Measurements from ENCODE around the gene FREY1. TPM values are rescaled to one million over a fixed set of nuclear protein-coding genes. Genes with fewer than 3 reads are reported as not detected.

Gene FREY1
- total RNA-seq, 1 donor from 2014 or later = not detected

GRCh38 chr11:45917286-45917622 is 10.2 kb upstream of the FREY1 start:
- Histone ChIP-seq H3K4me3 (peak overlapping the region; percentile 79), H3K36me3 (no peaks in the 10 kb centered on the region), H3K4me2 (peak overlapping the region; percentile 96), H3K27ac (peak overlapping the region; percentile 58), H3K27me3 (no peaks in the 10 kb centered on the region), H2AFZ (replicated peaks) (no peak overlapping the region), H3K79me2 (ENCODE audit: low read depth) (peaks cover 19% of the 10 kb centered on the region), H3K9me3 (ENCODE audit: low read depth) (no peaks in the 10 kb centered on the region), H4K20me1 (ENCODE audit: low read depth) (peaks cover 18% of the 10 kb centered on the region), H3K9ac (peak overlapping the region; percentile 30), H3K4me1 (peaks cover 37% of the 10 kb centered on the region), H3F3A (ENCODE audit: low read depth) (peaks cover 48% of the 10 kb centered on the region)
- Mint-ChIP-seq H3K9me3 (no peaks in the 10 kb centered on the region), H3K27ac (no peak overlapping the region), H3K4me1 (peaks cover 38% of the 10 kb centered on the region), H3K27me3 (ENCODE audit: insufficient read depth, low read depth) (peaks cover 19% of the 10 kb centered on the region), H3K36me3 (no peaks in the 10 kb centered on the region), H3K4me3 (peak overlapping the region; percentile 97)
- no peak for TF ChIP-seq CTCF (IDR thresholded peaks at IDR 0.05)
- TF ChIP-seq EZH2phosphoT487 (IDR thresholded peaks at IDR 0.05) = no peak
- no peak for TF ChIP-seq EZH2 (IDR thresholded peaks at IDR 0.05)
- no peak for DNase-seq (ENCODE audit: low spot score)

GRCh38 chr11:45915446-45915845 is 8.4 kb upstream of the FREY1 start:
- Mint-ChIP-seq H3K4me1 (peaks cover 25% of the 10 kb centered on the region), H3K4me3 (peak overlapping the region; percentile 70), H3K9me3 (no peaks in the 10 kb centered on the region), H3K27me3 (ENCODE audit: insufficient read depth, low read depth) (peaks cover 12% of the 10 kb centered on the region), H3K36me3 (peaks cover 2% of the 10 kb centered on the region), H3K27ac (no peak overlapping the region)
- Histone ChIP-seq H4K20me1 (ENCODE audit: low read depth) (peaks cover 18% of the 10 kb centered on the region), H3K4me3 (no peak overlapping the region), H3K36me3 (no peaks in the 10 kb centered on the region), H3K9ac (no peak overlapping the region), H3K27ac (no peak overlapping the region), H3K4me2 (no peak overlapping the region), H3K79me2 (ENCODE audit: low read depth) (peaks cover 19% of the 10 kb centered on the region), H3K27me3 (no peaks in the 10 kb centered on the region), H3F3A (ENCODE audit: low read depth) (peaks cover 30% of the 10 kb centered on the region), H3K9me3 (ENCODE audit: low read depth) (no peaks in the 10 kb centered on the region), H3K4me1 (peaks cover 23% of the 10 kb centered on the region), H2AFZ (replicated peaks) (no peak overlapping the region)
- TF ChIP-seq CTCF (IDR thresholded peaks at IDR 0.05) (no peak), EZH2 (IDR thresholded peaks at IDR 0.05) (no peak), EZH2phosphoT487 (IDR thresholded peaks at IDR 0.05) (no peak)
- DNase-seq (ENCODE audit: low spot score) = no peak

GRCh38 chr11:45913942-45914635 is 7.0 kb upstream of the FREY1 start:
- peaks cover 19% of the 10 kb centered on the region for H3K79me2 ChIP-seq (ENCODE audit: low read depth)
- TF ChIP-seq EZH2phosphoT487 (IDR thresholded peaks at IDR 0.05) = no peak
- TF ChIP-seq EZH2 (IDR thresholded peaks at IDR 0.05) = no peak
- TF ChIP-seq CTCF (IDR thresholded peaks at IDR 0.05) = no peak
- H3K36me3 ChIP-seq = no peaks in the 10 kb centered on the region
- Mint-ChIP-seq H3K4me3 (no peak overlapping the region), H3K4me1 (peaks cover 14% of the 10 kb centered on the region), H3K27ac (no peak overlapping the region), H3K27me3 (ENCODE audit: insufficient read depth, low read depth) (peaks cover 2% of the 10 kb centered on the region), H3K36me3 (peaks cover 2% of the 10 kb centered on the region), H3K9me3 (no peaks in the 10 kb centered on the region)
- DNase-seq (ENCODE audit: low spot score) = no peak
- H3K9ac ChIP-seq = no peak overlapping the region
- H3K4me3 ChIP-seq = no peak overlapping the region
- no peak overlapping the region for H3K27ac ChIP-seq
- H3K9me3 ChIP-seq (ENCODE audit: low read depth) = no peaks in the 10 kb centered on the region
- peaks cover 18% of the 10 kb centered on the region for H4K20me1 ChIP-seq (ENCODE audit: low read depth)
- H2AFZ ChIP-seq (replicated peaks) = no peak overlapping the region
- peaks cover 16% of the 10 kb centered on the region for H3F3A ChIP-seq (ENCODE audit: low read depth)
- H3K4me1 ChIP-seq = peaks cover 9% of the 10 kb centered on the region
- no peaks in the 10 kb centered on the region for H3K27me3 ChIP-seq
- no peak overlapping the region for H3K4me2 ChIP-seq
